PC-9 (cell line): Measurements from ENCODE around the gene ACSF2.
"Not testable (repeated sequence)": the region's sequence is repeated elsewhere in the genome, so short reads cannot be mapped to it uniquely, and the experiment has no call there.

Experiments
- EZH2 ChIP-seq: fragments of 200-600 bp; sonication (generic); IDR thresholded peaks from 2 replicates; pipeline ENCODE4 v1.8.0; 2017; ENCODE audit warnings: antibody characterized with exemption, low read depth
- TF ChIP-seq, protein P1 (sequence below): fragments of 200-600 bp; sonication (generic); conservative IDR thresholded peaks from 2 replicates; pipeline ENCODE4 v1.6.1; 2017; ENCODE audit warnings: mixed run types, antibody characterized with exemption, mild to moderate bottlenecking, moderate library complexity

DNA sequence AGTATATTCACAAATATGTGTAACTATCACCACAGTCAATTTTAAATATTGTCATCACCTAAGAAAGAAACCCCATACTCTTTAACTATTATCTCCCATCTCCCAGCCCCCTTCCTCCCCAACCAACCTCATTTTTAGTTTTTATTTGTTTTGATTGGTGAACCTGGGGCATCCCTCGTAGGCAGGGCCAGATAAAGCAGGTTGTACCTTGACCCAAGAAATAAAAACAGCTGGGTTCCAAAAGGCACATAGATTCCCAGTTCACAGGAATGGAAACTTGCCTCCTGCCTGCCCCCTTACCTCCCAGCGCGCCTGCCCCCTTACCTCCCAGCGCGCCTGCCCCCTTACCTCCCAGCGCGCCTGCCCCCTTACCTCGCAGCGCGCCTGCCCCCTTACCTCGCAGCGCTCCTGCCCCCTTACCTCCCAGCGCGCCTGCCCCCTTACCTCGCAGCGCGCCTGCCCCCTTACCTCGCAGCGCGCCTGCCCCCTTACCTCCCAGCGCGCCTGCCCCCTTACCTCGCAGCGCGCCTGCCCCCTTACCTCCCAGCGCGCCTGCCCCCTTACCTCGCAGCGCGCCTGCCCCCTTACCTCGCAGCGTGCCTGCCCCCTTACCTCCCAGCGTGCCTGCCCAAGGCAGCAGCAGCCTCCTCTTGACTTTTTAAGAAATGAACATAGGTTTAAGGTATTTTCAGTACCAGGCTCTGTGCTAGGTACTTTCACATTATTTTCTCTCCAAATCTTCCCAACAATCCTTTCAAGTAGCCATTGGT, 49.9 kb downstream of the ACSF2 start:
- TF ChIP-seq, protein P1, sequence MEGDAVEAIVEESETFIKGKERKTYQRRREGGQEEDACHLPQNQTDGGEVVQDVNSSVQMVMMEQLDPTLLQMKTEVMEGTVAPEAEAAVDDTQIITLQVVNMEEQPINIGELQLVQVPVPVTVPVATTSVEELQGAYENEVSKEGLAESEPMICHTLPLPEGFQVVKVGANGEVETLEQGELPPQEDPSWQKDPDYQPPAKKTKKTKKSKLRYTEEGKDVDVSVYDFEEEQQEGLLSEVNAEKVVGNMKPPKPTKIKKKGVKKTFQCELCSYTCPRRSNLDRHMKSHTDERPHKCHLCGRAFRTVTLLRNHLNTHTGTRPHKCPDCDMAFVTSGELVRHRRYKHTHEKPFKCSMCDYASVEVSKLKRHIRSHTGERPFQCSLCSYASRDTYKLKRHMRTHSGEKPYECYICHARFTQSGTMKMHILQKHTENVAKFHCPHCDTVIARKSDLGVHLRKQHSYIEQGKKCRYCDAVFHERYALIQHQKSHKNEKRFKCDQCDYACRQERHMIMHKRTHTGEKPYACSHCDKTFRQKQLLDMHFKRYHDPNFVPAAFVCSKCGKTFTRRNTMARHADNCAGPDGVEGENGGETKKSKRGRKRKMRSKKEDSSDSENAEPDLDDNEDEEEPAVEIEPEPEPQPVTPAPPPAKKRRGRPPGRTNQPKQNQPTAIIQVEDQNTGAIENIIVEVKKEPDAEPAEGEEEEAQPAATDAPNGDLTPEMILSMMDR: not testable (repeated sequence)
- not testable (repeated sequence) for TF ChIP-seq EZH2
